IMR-90 (cell line): Measurements from ENCODE around the gene RPL10. TPM values are rescaled to one million over a fixed set of nuclear protein-coding genes. Genes with fewer than 3 reads are reported as not detected.

Source experiments
- ATAC-seq: fragments of 200-7000 bp; cut with Tn5 transposase; 2 replicates; pipeline ENCODE4 v1.9.1; 2020; ENCODE audit warnings: low read depth, mild to moderate bottlenecking, moderate library complexity
- BruUV-seq: library from RNA; stranded (reverse); fragments of 400-500 nt; replicated peaks from 2 replicates; lab custom pipeline; 2021; lab: Mats Ljungman, UMichigan
- CTCF ChIA-PET: fragments of 300-600 bp; formaldehyde crosslinking; extraction: SDS; loops from one replicate; lab custom pipeline; 2021; ENCODE audit warnings: antibody characterized with exemption; lab: Yijun Ruan, JAX
- POLR2A ChIA-PET: fragments of 300-600 bp; sonication (Branson Sonifier 250); formaldehyde crosslinking; loops from one replicate; lab custom pipeline; 2022; ENCODE audit warnings: antibody characterized with exemption; ENCODE audit not compliant: unreplicated experiment; lab: Charles Lee
- DNase-seq: peaks from one replicate; pipeline ENCODE4 v3.0.0; 2013
- H2AFZ ChIP-seq: replicated peaks from 2 replicates; pipeline ENCODE3; 2013; ENCODE audit warnings: low read length, mild to moderate bottlenecking; ENCODE audit not compliant: poor library complexity
- H2AK5ac ChIP-seq: 2 replicates; pipeline ENCODE4 v1.6.1; 2013; ENCODE audit warnings: low read depth, low read length, inconsistent platforms
- H2AK9ac ChIP-seq: replicated peaks from 2 replicates; pipeline ENCODE3; 2013; ENCODE audit warnings: mild to moderate bottlenecking, low read depth, low read length, moderate library complexity; ENCODE audit not compliant: poor library complexity
- H2BK120ac ChIP-seq: 2 replicates; pipeline ENCODE4 v1.6.1; 2013; ENCODE audit warnings: low read depth, low read length, inconsistent platforms
- H2BK15ac ChIP-seq: 3 replicates; pipeline ENCODE4 v1.6.1; 2013; ENCODE audit warnings: low read depth, low read length, inconsistent platforms
- H2BK20ac ChIP-seq: 2 replicates; pipeline ENCODE4 v1.6.1; 2013; ENCODE audit warnings: low read depth, mild to moderate bottlenecking, inconsistent platforms, low read length, moderate library complexity
- H2BK5ac ChIP-seq: 2 replicates; pipeline ENCODE4 v1.6.1; 2013; ENCODE audit warnings: mild to moderate bottlenecking, low read depth, low read length, inconsistent platforms; ENCODE audit not compliant: poor library complexity, severe bottlenecking
- H3K14ac ChIP-seq: replicated peaks from 2 replicates; pipeline ENCODE4 v1.6.1; 2013; ENCODE audit warnings: low read depth, low read length, inconsistent platforms
- H3K18ac ChIP-seq: 2 replicates; pipeline ENCODE4 v1.6.1; 2013; ENCODE audit warnings: low read depth, low read length, control low read depth
- H3K23ac ChIP-seq: 2 replicates; pipeline ENCODE4 v1.6.1; 2013; ENCODE audit warnings: low read depth, low read length, inconsistent platforms
- H3K27ac ChIP-seq: 2 replicates; pipeline ENCODE4 v1.5.1; 2013; ENCODE audit warnings: mild to moderate bottlenecking, control low read depth, low read length; ENCODE audit not compliant: insufficient read depth
- H3K27me3 ChIP-seq: 2 replicates; pipeline ENCODE4 v1.6.1; 2013; ENCODE audit warnings: low read length; ENCODE audit not compliant: control insufficient read depth, insufficient read depth
- H3K36me3 ChIP-seq: 2 replicates; pipeline ENCODE4 v1.6.1; 2013; ENCODE audit warnings: low read length, mixed read lengths; ENCODE audit not compliant: control insufficient read depth, insufficient read depth
- H3K4ac ChIP-seq: 2 replicates; pipeline ENCODE4 v1.6.1; 2013; ENCODE audit warnings: low read depth, low read length, inconsistent platforms
- H3K4me1 ChIP-seq: 2 replicates; pipeline ENCODE4 v1.6.1; 2013; ENCODE audit warnings: low read length, mixed read lengths; ENCODE audit not compliant: control insufficient read depth, insufficient read depth
- H3K4me2 ChIP-seq: 2 replicates; pipeline ENCODE4 v1.6.1; 2013; ENCODE audit warnings: low read depth, mild to moderate bottlenecking, control low read depth, low read length, moderate library complexity
- H3K4me3 ChIP-seq: 2 replicates; pipeline ENCODE4 v1.5.1; 2013; ENCODE audit warnings: low read depth, mild to moderate bottlenecking, control low read depth, low read length, moderate library complexity; ENCODE audit not compliant: insufficient read depth
- H3K56ac ChIP-seq: 2 replicates; pipeline ENCODE4 v1.6.1; 2013; ENCODE audit warnings: low read length, inconsistent platforms; ENCODE audit not compliant: insufficient read depth; ENCODE audit errors: extremely low read depth
- H3K79me1 ChIP-seq, 2 experiments: 2 replicates each; pipeline ENCODE4 v1.6.1; 2013; ENCODE audit warnings: low read length in 2 of 2, inconsistent platforms in 1 of 2, low read depth in 1 of 2
- H3K9ac ChIP-seq: 2 replicates; pipeline ENCODE4 v1.6.1; 2013; ENCODE audit warnings: low read depth, low read length, control low read depth
- H3K9me1 ChIP-seq: 2 replicates; pipeline ENCODE4 v1.6.1; 2013; ENCODE audit warnings: low read length, inconsistent platforms; ENCODE audit not compliant: insufficient read depth
- H3K9me3 ChIP-seq: 2 replicates; pipeline ENCODE4 v1.6.1; 2013; ENCODE audit warnings: low read length; ENCODE audit not compliant: control insufficient read depth, insufficient read depth
- H4K20me1 ChIP-seq: 2 replicates; pipeline ENCODE4 v1.6.1; 2013; ENCODE audit warnings: low read length, inconsistent platforms; ENCODE audit not compliant: insufficient read depth
- H4K5ac ChIP-seq: 2 replicates; pipeline ENCODE4 v1.6.1; 2013; ENCODE audit warnings: mild to moderate bottlenecking, low read depth, low read length, control low read depth
- H4K8ac ChIP-seq, 2 experiments: 2 replicates each; pipeline ENCODE4 v1.6.1; 2013; ENCODE audit warnings: low read depth in 2 of 2, low read length in 2 of 2, control low read depth in 1 of 2, inconsistent platforms in 1 of 2
- H4K91ac ChIP-seq: 2 replicates; pipeline ENCODE4 v1.6.1; 2013; ENCODE audit warnings: low read depth, low read length, inconsistent platforms; ENCODE audit not compliant: insufficient read depth
- RAD21 ChIP-seq: IDR thresholded peaks from 2 replicates; pipeline ENCODE4 v1.6.1; 2012; ENCODE audit warnings: low read length, improper control_type of control experiment
- WGBS, 2 experiments: methylation state at CpG; one replicate each; pipeline versions ENCODE4 v1.1.5 to v1.1.7; 2013; ENCODE audit warnings: missing lambda C conversion rate in 2 of 2; ENCODE audit not compliant: insufficient read length in 1 of 2; ENCODE audit errors: extremely low coverage in 2 of 2; 5-methylcytosine and 5-hydroxymethylcytosine counted together
- dilution Hi-C: fragments of 300-500 bp; cut with HindIII; formaldehyde crosslinking; loops from one replicate; pipeline ENCODE4 v1.14.3; 2018; ENCODE audit warnings: low sequenced_read_pairs; ENCODE audit not compliant: unreplicated experiment
- in situ Hi-C: fragments of 300-500 bp; cut with MboI; formaldehyde crosslinking; loops from 3 replicates; pipeline ENCODE4 v1.14.3; 2019; ENCODE audit warnings: low sequenced_read_pairs, inconsistent platforms, mixed read lengths
- intact Hi-C: fragments of 100-400 bp; cut with micrococcal nuclease; formaldehyde crosslinking; loops from 2 replicates; pipeline ENCODE4 v1.10.0; 2022
- polyA plus RNA-seq, 3 experiments: library from polyadenylated mRNA; depleted of rRNA; stranded (reverse); fragments of >200 nt; gene quantifications; 2 replicates each; pipeline ENCODE4 v1.2.3, GENCODE V29; 2012; ENCODE audit warnings: low replicate concordance in 1 of 3
- total RNA-seq: library from RNA; depleted of rRNA; stranded (reverse); fragments of >200 nt; gene quantifications from 2 replicates; pipeline ENCODE4 v1.2.3, GENCODE V29; 2012

RPL10 gene
- total and polyA plus RNA-seq, 2 of the 4 experiments (the other 2 are of a cell fraction): 1,582 to 7,467 TPM

GRCh38 chrX:154371789-154372300 lies 26.3 kb upstream of the RPL10 start:
- Histone ChIP-seq H3K4me1 (peaks cover 10% of the 10 kb centered on the region), H3K36me3 (peaks cover 30% of the 10 kb centered on the region), H3K27ac (peak overlapping the region; percentile 97), H2BK5ac (peak overlapping the region; percentile 91), H2AFZ (no peak overlapping the region), H3K23ac (peak overlapping the region; percentile 75), H3K9me1 (0 out of 2 replicates have a peak, but pooled peaks cover 5% of the 10 kb centered on the region), H2AK5ac (peak overlapping the region; percentile 90), H4K91ac (peak overlapping the region; percentile 94), H4K5ac (peak overlapping the region; percentile 11; the same call in 1 of the 2 replicates), H2AK9ac (peak overlapping the region; percentile 83), H3K4me3 (peak overlapping the region; percentile 90), H4K20me1 (peaks cover 42% of the 10 kb centered on the region), H3K56ac (peak overlapping the region; percentile 98; the same call in 1 of the 2 replicates), H2BK15ac (no peak overlapping the region), H3K79me1 (peaks cover 0 to 10% of the 10 kb centered on the region in 2 experiments; a peak in 2 of 4 replicates), H3K18ac (peak overlapping the region; percentile 3; the same call in 1 of the 2 replicates), H3K9me3 (no peaks in the 10 kb centered on the region), H3K14ac (peak overlapping the region; percentile 84), H3K4ac (peak overlapping the region; percentile 99), H4K8ac (peak overlapping the region; percentile 24 to 84; a peak in 2 of 4 replicates), H2BK20ac (no peak overlapping the region), H3K9ac (peak overlapping the region; percentile 98), H3K4me2 (peak overlapping the region; percentile 73), H2BK120ac (peak overlapping the region; percentile 57; the same call in 1 of the 2 replicates), H3K27me3 (no peaks in the 10 kb centered on the region)
- no TSS peak for BruUV-seq
- 30% methylated on average over 7 of the region's 43 CpGs; no CpG with 5 or more reads in 1 of the 2 experiments for WGBS, 2 experiments
- intact Hi-C loops: loop anchor here (5.0 kb wide), 1 partner anchor 160 kb away; no protein-coding TSS in a partner anchor
- ATAC-seq (no peak; the same call in 1 of the 2 replicates), DNase-seq (no peak)
- dilution Hi-C loops: no loop called here
- ChIA-PET POLR2A (no interaction called here), CTCF (no interaction called here)
- TF ChIP-seq RAD21: no peak
- in situ Hi-C loops: no loop called here
